Neural cell (in vitro differentiated cells): Measurements from ENCODE around the gene PLIN3. TPM values are rescaled to one million over a fixed set of nuclear protein-coding genes. Genes with fewer than 3 reads are reported as not detected.

Experiments used
- H2AFZ ChIP-seq: fragments of 200-600, 300-800 bp; sonication (generic), shearing (Covaris generic); 2 replicates; pipeline ENCODE4 v1.6.0; 2014; ENCODE audit warnings: low read depth, mild to moderate bottlenecking, antibody characterized with exemption, low read length, moderate library complexity
- H3F3A ChIP-seq: fragments of 200-600 bp; shearing (Covaris generic); 2 replicates; pipeline ENCODE4 v1.6.1; 2016; ENCODE audit warnings: mild to moderate bottlenecking, moderate library complexity, mixed read lengths, antibody characterized with exemption, low read length; ENCODE audit not compliant: insufficient read depth, poor library complexity, severe bottlenecking
- H3K27ac ChIP-seq: fragments of 200-600, 300-800 bp; sonication (generic), shearing (Covaris generic); 2 replicates; pipeline ENCODE4 v1.5.1; 2014; ENCODE audit warnings: mild to moderate bottlenecking, low read length, moderate library complexity
- H3K27me3 ChIP-seq: fragments of 300-800, 200-600 bp; sonication (generic), shearing (Covaris generic); 2 replicates; pipeline ENCODE4 v1.6.0; 2014; ENCODE audit warnings: mild to moderate bottlenecking, low read depth, low read length, moderate library complexity; ENCODE audit not compliant: insufficient read depth
- H3K36me3 ChIP-seq: fragments of 300-800, 200-600 bp; sonication (generic), shearing (Covaris generic); 2 replicates; pipeline ENCODE4 v1.5.1; 2014; ENCODE audit warnings: mild to moderate bottlenecking, antibody characterized with exemption, low read length, moderate library complexity; ENCODE audit not compliant: insufficient read depth
- H3K4me2 ChIP-seq: fragments of 300-800, 200-600 bp; sonication (generic), shearing (Covaris generic); 2 replicates; pipeline ENCODE4 v1.6.0; 2014; ENCODE audit warnings: mild to moderate bottlenecking, low read length
- H3K4me3 ChIP-seq: fragments of 300-800, 200-600 bp; sonication (generic), shearing (Covaris generic); 2 replicates; pipeline ENCODE4 v1.5.1; 2014; ENCODE audit warnings: mild to moderate bottlenecking, low read length, moderate library complexity
- H3K79me2 ChIP-seq: fragments of 200-600 bp; shearing (Covaris generic); replicated peaks from 2 replicates; pipeline ENCODE4 v1.6.0; 2014; ENCODE audit warnings: mild to moderate bottlenecking, low read length, moderate library complexity; ENCODE audit not compliant: insufficient read depth
- H3K9ac ChIP-seq: fragments of 300-800, 200-600 bp; sonication (generic), shearing (Covaris generic); 2 replicates; pipeline ENCODE4 v1.6.1; 2016; ENCODE audit warnings: mild to moderate bottlenecking, low read length, mixed read lengths
- H3K9me2 ChIP-seq: fragments of 200-600 bp; shearing (Covaris generic); 2 replicates; pipeline ENCODE4 v1.6.1; 2016; ENCODE audit warnings: mild to moderate bottlenecking, low read length, mixed read lengths; ENCODE audit not compliant: insufficient read depth
- H3K9me3 ChIP-seq: fragments of 200-600, 300-800 bp; sonication (generic), shearing (Covaris generic); 2 replicates; pipeline ENCODE4 v1.6.1; 2016; ENCODE audit warnings: mild to moderate bottlenecking, mixed run types, low read length, moderate library complexity, mixed read lengths
- H4K20me1 ChIP-seq: fragments of 200-600 bp; shearing (Covaris generic); 2 replicates; pipeline ENCODE4 v1.6.1; 2016; ENCODE audit warnings: mild to moderate bottlenecking, mixed run types; ENCODE audit not compliant: insufficient read depth
- EP300 ChIP-seq: fragments of 450-650 bp; conservative IDR thresholded peaks from 2 replicates; pipeline ENCODE4 v1.6.1; 2014; ENCODE audit warnings: antibody characterized with exemption, mild to moderate bottlenecking, moderate library complexity; ENCODE audit not compliant: poor library complexity, severe bottlenecking
- EZH2 ChIP-seq: fragments of 200-600, 300-800 bp; shearing (Covaris generic), sonication (generic); IDR thresholded peaks from 2 replicates; pipeline ENCODE4 v1.6.1; 2014; ENCODE audit warnings: antibody characterized with exemption, low read length, borderline replicate concordance, mild to moderate bottlenecking; ENCODE audit not compliant: insufficient read depth, poor library complexity, severe bottlenecking
- MXI1 ChIP-seq: fragments of 450-650 bp; conservative IDR thresholded peaks from 2 replicates; pipeline ENCODE4 v1.6.1; 2014; ENCODE audit warnings: antibody characterized with exemption, mild to moderate bottlenecking; ENCODE audit not compliant: poor library complexity, severe bottlenecking
- POLR2AphosphoS5 ChIP-seq: IDR thresholded peaks from 2 replicates; pipeline ENCODE4 v1.6.1; 2012
- RAD21 ChIP-seq: fragments of 450-650 bp; conservative IDR thresholded peaks from 2 replicates; pipeline ENCODE4 v1.6.1; 2014; ENCODE audit warnings: antibody characterized with exemption, mild to moderate bottlenecking, moderate library complexity
- SMC3 ChIP-seq: fragments of 450-650 bp; conservative IDR thresholded peaks from 2 replicates; pipeline ENCODE4 v1.6.1; 2014; ENCODE audit warnings: antibody characterized with exemption, mild to moderate bottlenecking, moderate library complexity; ENCODE audit not compliant: poor library complexity
- TAF1 ChIP-seq: IDR thresholded peaks from 2 replicates; pipeline ENCODE4 v1.6.1; 2012; ENCODE audit warnings: low read depth
- polyA plus RNA-seq: library from polyadenylated mRNA; depleted of rRNA; stranded (reverse); fragments of >200 nt; gene quantifications from 2 replicates; pipeline ENCODE4 v1.2.3, GENCODE V29; 2014
- TF ChIP-seq, protein P1 (sequence below): IDR thresholded peaks from 2 replicates; pipeline ENCODE4 v1.6.1; 2012; ENCODE audit warnings: borderline replicate concordance
- TF ChIP-seq, protein P2 (sequence below): fragments of 450-650 bp; IDR thresholded peaks from 2 replicates; pipeline ENCODE4 v1.5.1; 2014; ENCODE audit warnings: antibody characterized with exemption, mild to moderate bottlenecking, moderate library complexity; ENCODE audit not compliant: poor library complexity, severe bottlenecking

PLIN3 gene
- polyA plus RNA-seq, 1 donor from 2014 or later = 0.71 TPM

DNA sequence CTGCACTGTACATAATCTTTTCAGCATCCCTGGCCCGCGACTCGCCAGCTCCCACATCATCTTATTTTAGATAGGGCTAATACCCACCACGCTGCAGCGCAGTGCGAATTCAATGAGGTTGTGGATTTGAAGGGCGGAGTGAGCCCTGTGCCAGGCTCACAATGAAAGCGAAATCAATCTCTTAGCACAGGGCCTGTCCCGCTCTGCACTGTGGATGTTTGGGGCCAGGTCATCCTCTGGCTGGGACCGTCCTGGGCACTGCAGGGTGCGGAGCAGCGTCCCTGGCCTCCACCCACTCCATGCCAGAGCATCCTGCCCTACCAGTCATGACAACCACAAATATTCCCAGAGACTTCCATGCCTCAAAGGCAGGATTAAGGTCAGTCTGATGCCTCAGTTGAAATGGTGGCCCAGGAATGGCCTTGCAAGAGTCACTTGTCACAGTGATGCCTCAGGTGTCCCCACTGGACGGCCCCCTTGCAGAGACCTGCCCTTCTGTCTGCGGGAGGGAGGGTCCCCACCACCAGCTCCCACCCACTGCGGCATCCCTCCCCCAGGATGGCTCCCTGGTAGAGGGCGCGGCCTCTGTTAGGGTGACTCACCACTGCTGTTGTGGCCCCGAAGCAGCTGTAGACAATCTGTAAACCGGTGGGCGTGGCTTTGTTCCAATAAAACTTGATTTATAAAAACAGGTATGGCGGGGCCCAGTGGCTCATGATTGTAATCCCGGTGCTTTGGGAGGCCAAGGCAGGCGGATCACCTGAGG, 47.5 kb upstream of the PLIN3 start:
- H4K20me1 ChIP-seq = no peaks in the 10 kb centered on the region
- H3K79me2 ChIP-seq = peaks cover 24% of the 10 kb centered on the region
- H3K4me3 ChIP-seq = no peak overlapping the region
- H3K36me3 ChIP-seq = no peaks in the 10 kb centered on the region
- no peaks in the 10 kb centered on the region for H3K9me2 ChIP-seq
- H3K27me3 ChIP-seq = no peaks in the 10 kb centered on the region
- no peak overlapping the region for H2AFZ ChIP-seq
- H3K4me2 ChIP-seq = no peak overlapping the region
- no peaks in the 10 kb centered on the region for H3K9me3 ChIP-seq
- TF ChIP-seq EZH2 (no peak), POLR2AphosphoS5 (no peak), TAF1 (no peak)
- TF ChIP-seq, protein P1, sequence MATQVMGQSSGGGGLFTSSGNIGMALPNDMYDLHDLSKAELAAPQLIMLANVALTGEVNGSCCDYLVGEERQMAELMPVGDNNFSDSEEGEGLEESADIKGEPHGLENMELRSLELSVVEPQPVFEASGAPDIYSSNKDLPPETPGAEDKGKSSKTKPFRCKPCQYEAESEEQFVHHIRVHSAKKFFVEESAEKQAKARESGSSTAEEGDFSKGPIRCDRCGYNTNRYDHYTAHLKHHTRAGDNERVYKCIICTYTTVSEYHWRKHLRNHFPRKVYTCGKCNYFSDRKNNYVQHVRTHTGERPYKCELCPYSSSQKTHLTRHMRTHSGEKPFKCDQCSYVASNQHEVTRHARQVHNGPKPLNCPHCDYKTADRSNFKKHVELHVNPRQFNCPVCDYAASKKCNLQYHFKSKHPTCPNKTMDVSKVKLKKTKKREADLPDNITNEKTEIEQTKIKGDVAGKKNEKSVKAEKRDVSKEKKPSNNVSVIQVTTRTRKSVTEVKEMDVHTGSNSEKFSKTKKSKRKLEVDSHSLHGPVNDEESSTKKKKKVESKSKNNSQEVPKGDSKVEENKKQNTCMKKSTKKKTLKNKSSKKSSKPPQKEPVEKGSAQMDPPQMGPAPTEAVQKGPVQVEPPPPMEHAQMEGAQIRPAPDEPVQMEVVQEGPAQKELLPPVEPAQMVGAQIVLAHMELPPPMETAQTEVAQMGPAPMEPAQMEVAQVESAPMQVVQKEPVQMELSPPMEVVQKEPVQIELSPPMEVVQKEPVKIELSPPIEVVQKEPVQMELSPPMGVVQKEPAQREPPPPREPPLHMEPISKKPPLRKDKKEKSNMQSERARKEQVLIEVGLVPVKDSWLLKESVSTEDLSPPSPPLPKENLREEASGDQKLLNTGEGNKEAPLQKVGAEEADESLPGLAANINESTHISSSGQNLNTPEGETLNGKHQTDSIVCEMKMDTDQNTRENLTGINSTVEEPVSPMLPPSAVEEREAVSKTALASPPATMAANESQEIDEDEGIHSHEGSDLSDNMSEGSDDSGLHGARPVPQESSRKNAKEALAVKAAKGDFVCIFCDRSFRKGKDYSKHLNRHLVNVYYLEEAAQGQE = no peak
- TF ChIP-seq, protein P2, sequence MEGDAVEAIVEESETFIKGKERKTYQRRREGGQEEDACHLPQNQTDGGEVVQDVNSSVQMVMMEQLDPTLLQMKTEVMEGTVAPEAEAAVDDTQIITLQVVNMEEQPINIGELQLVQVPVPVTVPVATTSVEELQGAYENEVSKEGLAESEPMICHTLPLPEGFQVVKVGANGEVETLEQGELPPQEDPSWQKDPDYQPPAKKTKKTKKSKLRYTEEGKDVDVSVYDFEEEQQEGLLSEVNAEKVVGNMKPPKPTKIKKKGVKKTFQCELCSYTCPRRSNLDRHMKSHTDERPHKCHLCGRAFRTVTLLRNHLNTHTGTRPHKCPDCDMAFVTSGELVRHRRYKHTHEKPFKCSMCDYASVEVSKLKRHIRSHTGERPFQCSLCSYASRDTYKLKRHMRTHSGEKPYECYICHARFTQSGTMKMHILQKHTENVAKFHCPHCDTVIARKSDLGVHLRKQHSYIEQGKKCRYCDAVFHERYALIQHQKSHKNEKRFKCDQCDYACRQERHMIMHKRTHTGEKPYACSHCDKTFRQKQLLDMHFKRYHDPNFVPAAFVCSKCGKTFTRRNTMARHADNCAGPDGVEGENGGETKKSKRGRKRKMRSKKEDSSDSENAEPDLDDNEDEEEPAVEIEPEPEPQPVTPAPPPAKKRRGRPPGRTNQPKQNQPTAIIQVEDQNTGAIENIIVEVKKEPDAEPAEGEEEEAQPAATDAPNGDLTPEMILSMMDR = no peak
- no peak overlapping the region for H3K27ac ChIP-seq
- no peaks in the 10 kb centered on the region for H3F3A ChIP-seq
- H3K9ac ChIP-seq = no peak overlapping the region

DNA sequence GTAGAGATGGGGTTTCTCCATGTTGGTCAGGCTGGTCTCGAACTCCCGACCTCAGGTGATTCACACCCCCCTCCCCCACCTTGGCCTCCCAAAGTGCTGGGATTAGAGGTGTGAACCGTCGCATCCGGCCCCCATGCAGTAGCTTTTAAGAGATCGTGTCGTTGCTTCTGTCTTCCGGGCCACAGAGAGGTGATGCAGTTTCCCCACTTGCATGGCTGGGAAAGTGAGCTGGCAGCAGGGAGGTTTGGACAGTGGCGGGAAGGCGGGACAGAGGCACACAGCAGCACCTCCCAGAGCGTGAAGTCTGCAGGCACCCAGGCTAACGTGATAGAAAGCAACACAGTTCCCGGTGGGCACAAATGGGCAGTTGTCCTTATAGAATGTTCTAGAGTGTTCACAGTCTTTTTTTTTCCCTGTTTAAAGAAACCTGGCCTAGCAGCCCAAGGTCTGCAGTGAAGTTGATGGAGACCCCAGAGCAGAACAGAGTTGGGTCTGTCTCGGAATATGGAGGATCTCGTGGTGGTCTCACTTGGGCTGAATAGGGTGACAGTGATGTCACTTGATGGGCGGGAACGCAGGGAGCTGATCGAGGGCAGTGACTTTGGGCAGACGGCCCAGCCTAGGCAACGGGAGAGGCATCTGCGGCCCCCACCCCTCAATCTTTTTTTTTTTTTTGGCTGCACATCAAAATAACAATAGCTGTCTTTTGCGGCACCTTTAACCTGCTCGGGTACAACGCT, 46.7 kb upstream of the PLIN3 start:
- no peak overlapping the region for H2AFZ ChIP-seq
- no peaks in the 10 kb centered on the region for H3K27me3 ChIP-seq
- no peaks in the 10 kb centered on the region for H4K20me1 ChIP-seq
- no peaks in the 10 kb centered on the region for H3F3A ChIP-seq
- H3K9ac ChIP-seq = no peak overlapping the region
- H3K79me2 ChIP-seq = peaks cover 24% of the 10 kb centered on the region
- H3K27ac ChIP-seq = no peak overlapping the region
- no peaks in the 10 kb centered on the region for H3K9me2 ChIP-seq
- no peak overlapping the region for H3K4me2 ChIP-seq
- no peaks in the 10 kb centered on the region for H3K36me3 ChIP-seq
- no peak overlapping the region for H3K4me3 ChIP-seq
- TF ChIP-seq TAF1 = no peak
- no peak for TF ChIP-seq EZH2
- no peak for TF ChIP-seq SMC3
- no peak for TF ChIP-seq MXI1
- no peak for TF ChIP-seq EP300
- TF ChIP-seq, protein P2 = no peak
- TF ChIP-seq RAD21 = no peak
- TF ChIP-seq POLR2AphosphoS5 = no peak
- TF ChIP-seq, protein P1 = no peak
- H3K9me3 ChIP-seq = no peaks in the 10 kb centered on the region
